Measurements from ENCODE around the gene ATP6AP2. TPM values are rescaled to one million over a fixed set of nuclear protein-coding genes. Genes with fewer than 3 reads are reported as not detected.

ATP6AP2 gene
- total and polyA plus RNA-seq, 2 of the 8 experiments (the other 6 are each of a cell fraction or from before 2014, with no cell fraction given) = 66.0 to 86.2 TPM

GRCh38 chrX:40617566-40617965 lies 36.8 kb downstream of the ATP6AP2 start:
- Histone ChIP-seq H3K56ac (replicated peaks; ENCODE audit: insufficient read length, low read depth, low read length) (no peak overlapping the region), H4K8ac (ENCODE audit: extremely low read depth, insufficient read depth, low read length) (no peak overlapping the region), H2BK120ac (replicated peaks; ENCODE audit: low read depth, low read length) (no peak overlapping the region), H3K4ac (replicated peaks; ENCODE audit: insufficient read length, low read depth, low read length) (no peak overlapping the region), H3K4me2 (ENCODE audit: insufficient read depth in 1 of 2, low read depth in 2 of 2, low read length in 2 of 2) (no peak overlapping the region), H3K36me3 (ENCODE audit: control insufficient read depth in 2 of 4, insufficient read depth in 4 of 4, low read length in 3 of 4) (no peaks in the 10 kb centered on the region), H3K27ac (ENCODE audit: low read depth, low read length) (no peak overlapping the region), H3K23me2 (ENCODE audit: low read depth, low read length) (no peaks in the 10 kb centered on the region), H3K18ac (ENCODE audit: extremely low read depth, low read length) (no peak overlapping the region), H3K23ac (ENCODE audit: insufficient read length) (no peak overlapping the region), H4K91ac (replicated peaks; ENCODE audit: insufficient read length, low read length) (no peak overlapping the region), H3K79me1 (ENCODE audit: low read depth, low read length) (no peaks in the 10 kb centered on the region), H3K9ac (replicated peaks in 1 of 4; ENCODE audit: extremely low read depth in 1 of 4, low read depth in 3 of 4, low read length in 3 of 4) (no peak overlapping the region), H2AFZ (ENCODE audit: low read length) (no peak overlapping the region), H3K9me3 (ENCODE audit: insufficient read depth in 2 of 2, low read depth in 1 of 2, low read length in 1 of 2) (no peaks in the 10 kb centered on the region), H3K79me2 (ENCODE audit: control insufficient read depth in 1 of 2, insufficient read depth in 2 of 2, low read length in 2 of 2) (no peaks in the 10 kb centered on the region), H2BK15ac (ENCODE audit: low read length) (no peak overlapping the region), H3K4me3 (ENCODE audit: extremely low read depth in 1 of 4, insufficient read depth in 2 of 4, low read depth in 3 of 4, low read length in 4 of 4) (no peak overlapping the region), H2BK20ac (ENCODE audit: low read length) (no peak overlapping the region), H2AK5ac (ENCODE audit: low read depth, low read length) (no peak overlapping the region), H4K20me1 (replicated peaks in 1 of 2; ENCODE audit: control insufficient read depth in 1 of 2, insufficient read depth in 2 of 2, low read length in 2 of 2) (no peaks in the 10 kb centered on the region), H3K14ac (ENCODE audit: insufficient read length) (no peak overlapping the region), H2BK5ac (ENCODE audit: low read depth, low read length) (no peak overlapping the region), H4K5ac (ENCODE audit: insufficient read length, low read depth, low read length) (no peak overlapping the region), H2BK12ac (ENCODE audit: low read depth, low read length) (no peak overlapping the region), H3K4me1 (replicated peaks in 1 of 4; ENCODE audit: control insufficient read depth in 3 of 4, insufficient read depth in 4 of 4, low read length in 3 of 4) (no peaks in the 10 kb centered on the region), H3K27me3 (replicated peaks in 1 of 4; ENCODE audit: control insufficient read depth in 3 of 4, extremely low read depth in 1 of 4, insufficient read depth in 3 of 4, low read length in 3 of 4) (no peaks in the 10 kb centered on the region)
- DNase-seq (ENCODE audit: low read depth in 1 of 2, low spot score in 2 of 2) = no peak
- 97% methylated on average over 6 of the region's 7 CpGs; no CpG with 5 or more reads in 1 of the 2 experiments for WGBS, 2 experiments (ENCODE audit: extremely low coverage in 1 of 2, insufficient coverage in 1 of 2, insufficient read length in 1 of 2, insufficient replicate concordance in 2 of 2, low coverage in 1 of 2, low lambda C conversion rate in 2 of 2, missing lambda C conversion rate in 1 of 2)
- CTCF ChIA-PET (ENCODE audit: partially characterized antibody) = interaction anchor here (0.5 to 1.0 kb wide), 2 partner anchors 43 to 70 kb away, joined by 3 to 5 read pairs; no protein-coding TSS in a partner anchor
- POLR2A ChIA-PET (ENCODE audit: partially characterized antibody) = no interaction called here
- FAIRE-seq = no peak
- no peak for TF ChIP-seq MAFK (IDR thresholded peaks at IDR 0.05; ENCODE audit: low read depth, low read length)
- no peak for TF ChIP-seq JUN (IDR thresholded peaks at IDR 0.05; ENCODE audit: low read depth, low read length)
